ENCODE measurements around the gene UBE2S. TPM values are rescaled to one million over a fixed set of nuclear protein-coding genes. Genes with fewer than 3 reads are reported as not detected.

The UBE2S gene
- total RNA-seq, 2 experiments from 2014 or later = 294 to 307 TPM

GRCh38 chr19:55392820-55393761, 14.5 kb downstream of the UBE2S start:
- peaks cover 21% of the 10 kb centered on the region for H3K36me3 Mint-ChIP-seq (ENCODE audit: low read depth)
- peaks cover 31% of the 10 kb centered on the region for H3K4me1 Mint-ChIP-seq (ENCODE audit: low read depth)
- no peak overlapping the region for H3K27ac Mint-ChIP-seq
- CTCF ChIA-PET = no interaction called here
- no peaks in the 10 kb centered on the region for H3K27me3 Mint-ChIP-seq (ENCODE audit: low read depth)
- DNase-seq = no peak
- intact Hi-C loops (cut with micrococcal nuclease) = no loop called here
- no peaks in the 10 kb centered on the region for H3K9me3 Mint-ChIP-seq
- no peak overlapping the region for H3K4me3 Mint-ChIP-seq

- Mint-ChIP-seq H3K9me3 (no peaks in the 10 kb centered on the region), H3K27ac (no peak overlapping the region), H3K4me3 (no peak overlapping the region), H3K27me3 (ENCODE audit: low read depth) (no peaks in the 10 kb centered on the region), H3K36me3 (ENCODE audit: low read depth) (peaks cover 32% of the 10 kb centered on the region), H3K4me1 (ENCODE audit: low read depth) (peaks cover 35% of the 10 kb centered on the region)
- DNase-seq = no peak
- intact Hi-C loops (cut with micrococcal nuclease) = no loop called here
- CTCF ChIA-PET = no interaction called here
These were observed 15.6 kb downstream of the UBE2S start for GRCh38 chr19:55391702-55392615.

GRCh38 chr19:55391191-55391670, 16.4 kb downstream of the UBE2S start:
- Mint-ChIP-seq H3K36me3 (ENCODE audit: low read depth) (peaks cover 40% of the 10 kb centered on the region), H3K4me1 (ENCODE audit: low read depth) (peaks cover 42% of the 10 kb centered on the region), H3K4me3 (no peak overlapping the region), H3K27me3 (ENCODE audit: low read depth) (no peaks in the 10 kb centered on the region), H3K27ac (no peak overlapping the region), H3K9me3 (no peaks in the 10 kb centered on the region)
- no peak for DNase-seq
- CTCF ChIA-PET = interaction anchor here (0.6 kb wide), 1 partner anchor 31 kb away, joined by 5 read pairs; no protein-coding TSS in a partner anchor
- intact Hi-C loops (cut with micrococcal nuclease) = no loop called here

- CTCF ChIA-PET = no interaction called here
- Mint-ChIP-seq H3K27ac (peak overlapping the region; percentile 5), H3K4me3 (no peak overlapping the region), H3K9me3 (no peaks in the 10 kb centered on the region), H3K36me3 (ENCODE audit: low read depth) (peaks cover 46% of the 10 kb centered on the region), H3K27me3 (ENCODE audit: low read depth) (no peaks in the 10 kb centered on the region), H3K4me1 (ENCODE audit: low read depth) (peaks cover 43% of the 10 kb centered on the region)
- no peak for DNase-seq
- intact Hi-C loops (cut with micrococcal nuclease) = no loop called here
These were observed 17.1 kb downstream of the UBE2S start for GRCh38 chr19:55390461-55390880.

GRCh38 chr19:55389386-55390317, 17.9 kb downstream of the UBE2S start:
- CTCF ChIA-PET = interaction anchor here (0.6 kb wide), 2 partner anchors 15 to 957 kb away, joined by 3 read pairs; no protein-coding TSS in a partner anchor
- Mint-ChIP-seq H3K27me3 (ENCODE audit: low read depth) (no peaks in the 10 kb centered on the region), H3K27ac (peak overlapping the region; percentile 63), H3K4me3 (peak overlapping the region; percentile 26), H3K4me1 (ENCODE audit: low read depth) (peaks cover 43% of the 10 kb centered on the region), H3K9me3 (no peaks in the 10 kb centered on the region), H3K36me3 (ENCODE audit: low read depth) (peaks cover 46% of the 10 kb centered on the region)
- DNase-seq = no peak
- intact Hi-C loops (cut with micrococcal nuclease) = loop anchor here (5.0 kb wide), 2 partner anchors 253 to 927 kb away; partner anchors contain the start of genes LENG9, ZNF580 and ZNF581

- H3K27ac Mint-ChIP-seq = peak overlapping the region; percentile 65
- DNase-seq = no peak
- no peaks in the 10 kb centered on the region for H3K27me3 Mint-ChIP-seq (ENCODE audit: low read depth)
- H3K4me1 Mint-ChIP-seq (ENCODE audit: low read depth) = peaks cover 50% of the 10 kb centered on the region
- CTCF ChIA-PET = interaction anchor here (1.4 kb wide), 1 partner anchor 86 kb away, joined by 4 read pairs; no protein-coding TSS in a partner anchor
- no peaks in the 10 kb centered on the region for H3K9me3 Mint-ChIP-seq
- intact Hi-C loops (cut with micrococcal nuclease) = loop anchor here (5.0 kb wide), 2 partner anchors 254 to 926 kb away; partner anchors contain the start of genes LENG9, ZNF580 and ZNF581
- H3K4me3 Mint-ChIP-seq = peak overlapping the region; percentile 100
- H3K36me3 Mint-ChIP-seq (ENCODE audit: low read depth) = peaks cover 46% of the 10 kb centered on the region
These were observed 19.7 kb downstream of the UBE2S start for GRCh38 chr19:55387736-55388497.

GRCh38 chr19:55386493-55386971, 21.1 kb downstream of the UBE2S start:
- H3K4me1 Mint-ChIP-seq (ENCODE audit: low read depth) = peaks cover 59% of the 10 kb centered on the region
- CTCF ChIA-PET = no interaction called here

GRCh38 chr19:55385724-55386492, 21.7 kb downstream of the UBE2S start, which contains the start of gene RPL28:
RPL28 (plus strand) TSS chr19:55385932; CDS start chr19:55386358, 426 bp downstream.
- H3K9me3 Mint-ChIP-seq = no peaks in the 10 kb centered on the region
- peak; percentile 99 for DNase-seq
- peak within 1 kb of the TSS; percentile 100 for H3K4me3 Mint-ChIP-seq
- intact Hi-C loops (cut with micrococcal nuclease) = loop anchor here (1.0 to 5.0 kb wide), 10 partner anchors 22 to 924 kb away; partner anchors contain the start of genes FIZ1, HSPBP1, KMT5C and LENG9
- peak within 1 kb of the TSS; percentile 97 for H3K27ac Mint-ChIP-seq
- no peaks in the 10 kb centered on the region for H3K27me3 Mint-ChIP-seq (ENCODE audit: low read depth)
- CTCF ChIA-PET = no interaction called here
- peaks cover 46% of the 10 kb centered on the region for H3K36me3 Mint-ChIP-seq (ENCODE audit: low read depth)
- H3K4me1 Mint-ChIP-seq (ENCODE audit: low read depth) = peaks cover 59% of the 10 kb centered on the region

More at GRCh38 chr19:55386493-55386971, 21.1 kb downstream of the UBE2S start:
- no peaks in the 10 kb centered on the region for H3K27me3 Mint-ChIP-seq (ENCODE audit: low read depth)
- intact Hi-C loops (cut with micrococcal nuclease) = loop anchor here (5.0 kb wide), 2 partner anchors 256 to 924 kb away; partner anchors contain the start of genes LENG9, ZNF580 and ZNF581
- DNase-seq = peak; percentile 22
- H3K27ac Mint-ChIP-seq = peak overlapping the region; percentile 97
- no peaks in the 10 kb centered on the region for H3K9me3 Mint-ChIP-seq
- H3K4me3 Mint-ChIP-seq = peak overlapping the region; percentile 100
- peaks cover 46% of the 10 kb centered on the region for H3K36me3 Mint-ChIP-seq (ENCODE audit: low read depth)

- DNase-seq = peak; percentile 99
- H3K9me3 Mint-ChIP-seq = no peaks in the 10 kb centered on the region
- CTCF ChIA-PET = interaction anchor here (0.6 to 3.2 kb wide), 9 partner anchors 24 to 267 kb away, joined by 3 to 26 read pairs (median 4); no protein-coding TSS in a partner anchor
- H3K27me3 Mint-ChIP-seq (ENCODE audit: low read depth) = no peaks in the 10 kb centered on the region
- intact Hi-C loops (cut with micrococcal nuclease) = loop anchor here (1.0 to 5.0 kb wide), 10 partner anchors 23 to 923 kb away; partner anchors contain the start of genes FIZ1, HSPBP1, KMT5C and LENG9
- H3K4me1 Mint-ChIP-seq (ENCODE audit: low read depth) = peaks cover 54% of the 10 kb centered on the region
- peak overlapping the region; percentile 100 for H3K4me3 Mint-ChIP-seq
- peaks cover 43% of the 10 kb centered on the region for H3K36me3 Mint-ChIP-seq (ENCODE audit: low read depth)
- peak overlapping the region; percentile 97 for H3K27ac Mint-ChIP-seq
These were observed 22.5 kb downstream of the UBE2S start for GRCh38 chr19:55384920-55385723.

Measured in activated naive CD4-positive, alpha-beta T cell treated with anti-CD3 and anti-CD28 coated beads for 36 hours (primary cell).